ENCODE results near the gene ATP8B3. TPM values are rescaled to one million over a fixed set of nuclear protein-coding genes. Genes with fewer than 3 reads are reported as not detected.

Gene ATP8B3
- total and polyA plus RNA-seq, 7 donors = 0.06 to 0.30 (median 0.17) TPM; not detected in 1

DNA sequence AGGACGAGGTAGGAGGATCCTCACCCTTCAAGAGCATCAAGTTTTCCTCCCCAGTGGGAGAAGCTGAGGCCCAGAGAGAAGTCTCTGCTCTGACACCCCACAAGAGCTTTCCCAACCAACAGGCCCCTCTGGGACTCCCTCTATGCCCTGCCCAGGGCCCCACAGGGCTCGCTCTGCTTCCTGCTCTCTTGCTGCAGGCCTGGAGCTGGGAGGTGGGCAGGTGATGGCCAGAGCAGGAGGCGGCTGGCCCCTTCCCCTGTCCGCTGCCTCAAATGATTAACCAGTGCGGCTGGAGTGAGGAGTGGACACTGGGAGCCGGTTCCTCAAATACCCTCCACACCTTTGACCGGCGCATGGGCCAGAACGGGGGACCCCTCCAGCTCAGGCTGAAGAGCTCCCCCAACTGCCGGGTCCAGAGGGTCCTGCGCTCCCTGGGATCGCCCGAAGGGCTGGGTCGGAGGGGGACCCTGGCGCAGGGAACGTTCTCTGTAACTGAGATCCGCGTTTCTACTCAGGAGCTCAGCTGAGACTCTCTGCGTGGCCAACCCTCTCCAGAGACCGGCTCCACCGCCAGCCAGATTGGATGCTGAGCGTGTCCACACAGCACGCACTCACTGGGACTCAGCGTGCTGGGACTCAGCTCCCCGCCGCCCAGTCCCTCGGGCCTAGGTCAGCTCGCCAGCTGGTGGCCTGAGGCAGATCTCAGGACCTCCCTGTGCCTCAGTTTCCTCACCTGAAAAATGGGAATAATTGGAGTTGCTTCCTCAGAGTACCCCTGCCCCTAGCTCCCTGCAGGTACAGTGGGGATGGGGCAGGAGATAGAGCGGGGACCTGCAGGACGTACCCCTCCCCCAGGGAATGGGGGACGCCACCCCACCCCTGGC lies 65.4 kb downstream of the ATP8B3 start:
- Histone ChIP-seq H3K9me3 (no peaks in the 10 kb centered on the region), H3K27me3 (ENCODE audit: insufficient read depth in 3 of 3, low read length in 2 of 3) (peaks cover 3 to 87% (median 50%) of the 10 kb centered on the region in 3 donors), H3K4me1 (peaks cover 11% of the 10 kb centered on the region), H3K4me3 (no peak overlapping the region), H3K36me3 (ENCODE audit: insufficient read depth in 1 of 2, low read depth in 1 of 2) (no peaks in the 10 kb centered on the region), H3K27ac (no peak overlapping the region)
- TF ChIP-seq, protein P1, sequence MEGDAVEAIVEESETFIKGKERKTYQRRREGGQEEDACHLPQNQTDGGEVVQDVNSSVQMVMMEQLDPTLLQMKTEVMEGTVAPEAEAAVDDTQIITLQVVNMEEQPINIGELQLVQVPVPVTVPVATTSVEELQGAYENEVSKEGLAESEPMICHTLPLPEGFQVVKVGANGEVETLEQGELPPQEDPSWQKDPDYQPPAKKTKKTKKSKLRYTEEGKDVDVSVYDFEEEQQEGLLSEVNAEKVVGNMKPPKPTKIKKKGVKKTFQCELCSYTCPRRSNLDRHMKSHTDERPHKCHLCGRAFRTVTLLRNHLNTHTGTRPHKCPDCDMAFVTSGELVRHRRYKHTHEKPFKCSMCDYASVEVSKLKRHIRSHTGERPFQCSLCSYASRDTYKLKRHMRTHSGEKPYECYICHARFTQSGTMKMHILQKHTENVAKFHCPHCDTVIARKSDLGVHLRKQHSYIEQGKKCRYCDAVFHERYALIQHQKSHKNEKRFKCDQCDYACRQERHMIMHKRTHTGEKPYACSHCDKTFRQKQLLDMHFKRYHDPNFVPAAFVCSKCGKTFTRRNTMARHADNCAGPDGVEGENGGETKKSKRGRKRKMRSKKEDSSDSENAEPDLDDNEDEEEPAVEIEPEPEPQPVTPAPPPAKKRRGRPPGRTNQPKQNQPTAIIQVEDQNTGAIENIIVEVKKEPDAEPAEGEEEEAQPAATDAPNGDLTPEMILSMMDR (IDR thresholded peaks at IDR 0.05) = no peak
- intact Hi-C loops (cut with DNase I) = no loop called here
- 3% methylated on average over 29 to 31 of the region's 31 CpGs for WGBS, 3 donors
- no peak for ATAC-seq
- no peak for DNase-seq

DNA sequence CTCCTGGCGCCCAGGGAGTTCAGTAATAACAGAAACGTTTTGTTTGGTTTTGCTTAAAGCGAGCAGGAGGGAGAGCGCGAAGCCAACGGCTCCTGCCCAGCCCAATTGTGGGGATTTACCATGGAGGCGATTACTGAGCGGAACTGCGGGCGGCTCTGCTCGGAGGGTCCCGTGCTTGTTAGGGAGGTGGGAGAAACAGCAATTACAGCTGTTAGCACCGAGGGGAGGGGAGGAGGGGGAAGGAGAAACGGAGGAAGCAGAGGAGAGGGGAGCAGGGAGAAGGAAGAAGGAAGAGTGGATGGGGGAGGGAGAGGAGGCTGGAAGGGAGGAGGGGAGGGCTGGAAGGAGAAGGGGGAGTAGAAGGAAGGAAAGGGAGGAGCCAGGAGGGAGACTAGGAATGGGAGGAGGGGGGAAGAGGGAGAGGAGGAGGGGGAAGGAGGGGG lies 66.5 kb downstream of the ATP8B3 start:
- no peak for ATAC-seq
- peaks cover 0 to 78% (median 52%) of the 10 kb centered on the region in 3 donors for H3K27me3 ChIP-seq (ENCODE audit: insufficient read depth in 3 of 3, low read length in 2 of 3)
- TF ChIP-seq, protein P1 (IDR thresholded peaks at IDR 0.05) = no peak
- no peak overlapping the region for H3K4me3 ChIP-seq
- no peaks in the 10 kb centered on the region for H3K36me3 ChIP-seq (ENCODE audit: insufficient read depth in 1 of 2, low read depth in 1 of 2)
- WGBS, 3 donors = 1 to 2% (median 2%) methylated on average over 14 of the region's 14 CpGs
- H3K27ac ChIP-seq = no peak overlapping the region
- no peak for DNase-seq
- intact Hi-C loops (cut with DNase I) = no loop called here
- H3K4me1 ChIP-seq = peaks cover 11% of the 10 kb centered on the region
- H3K9me3 ChIP-seq = no peaks in the 10 kb centered on the region

GRCh38 chr19:1744822-1745563 lies 67.1 kb downstream of the ATP8B3 start:
- 5 to 7% (median 6%) methylated on average over 18 to 19 of the region's 19 CpGs for WGBS, 3 donors
- Histone ChIP-seq H3K4me3 (no peak overlapping the region), H3K27me3 (ENCODE audit: insufficient read depth in 3 of 3, low read length in 2 of 3) (peaks cover 0 to 78% (median 50%) of the 10 kb centered on the region in 3 donors), H3K9me3 (no peaks in the 10 kb centered on the region), H3K36me3 (ENCODE audit: insufficient read depth in 1 of 2, low read depth in 1 of 2) (no peaks in the 10 kb centered on the region), H3K27ac (no peak overlapping the region), H3K4me1 (peaks cover 11% of the 10 kb centered on the region)
- TF ChIP-seq, protein P1 (IDR thresholded peaks at IDR 0.05) = no peak
- DNase-seq (no peak), ATAC-seq (no peak)
- intact Hi-C loops (cut with DNase I) = no loop called here

GRCh38 chr19:1744133-1744665 lies 67.9 kb downstream of the ATP8B3 start:
- WGBS, 3 donors = 40 to 49% (median 41%) methylated on average over 10 of the region's 10 CpGs
- Histone ChIP-seq H3K4me3 (no peak overlapping the region), H3K36me3 (ENCODE audit: insufficient read depth in 1 of 2, low read depth in 1 of 2) (no peaks in the 10 kb centered on the region), H3K9me3 (no peaks in the 10 kb centered on the region), H3K27me3 (ENCODE audit: insufficient read depth in 3 of 3, low read length in 2 of 3) (peaks cover 0 to 73% (median 44%) of the 10 kb centered on the region in 3 donors), H3K27ac (no peak overlapping the region), H3K4me1 (peaks cover 3% of the 10 kb centered on the region)
- TF ChIP-seq, protein P1 (IDR thresholded peaks at IDR 0.05) = no peak
- DNase-seq = no peak
- ATAC-seq = no peak
- intact Hi-C loops (cut with DNase I) = no loop called here
